ENCODE data around the gene C2orf92.

DNA sequence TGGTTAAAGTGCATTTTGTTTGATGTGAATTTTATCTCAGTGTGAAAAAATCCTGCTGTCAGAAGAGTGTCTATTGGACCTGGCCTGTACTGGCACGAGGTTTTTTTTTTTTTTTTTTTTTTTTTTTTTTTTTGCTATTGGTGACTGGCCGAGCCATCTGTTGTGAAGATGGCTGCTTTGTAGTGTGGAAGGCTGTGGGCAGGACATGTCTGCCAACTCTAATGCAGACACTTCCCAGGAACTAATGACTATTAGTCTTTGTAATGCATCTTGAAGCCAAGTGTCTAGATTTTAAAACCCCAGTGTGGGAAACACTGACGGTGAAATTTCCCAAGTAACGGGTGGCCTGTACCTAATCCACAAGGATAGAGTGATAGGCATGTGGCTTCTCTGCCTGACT lies 78.2 kb downstream of the C2orf92 start:
- TF ChIP-seq ZNF384 (IDR thresholded peaks at IDR 0.05) (no peak), TARDBP (IDR thresholded peaks at IDR 0.05) (no peak), SP1 (IDR thresholded peaks at IDR 0.05) (no peak), SUZ12 (IDR thresholded peaks at IDR 0.05) (no peak), FOXM1 (IDR thresholded peaks at IDR 0.05; ENCODE audit: borderline replicate concordance) (no peak), CTBP1 (IDR thresholded peaks at IDR 0.05; ENCODE audit: borderline replicate concordance) (no peak), FOXA1 (IDR thresholded peaks at IDR 0.05) (no peak), ELF4 (IDR thresholded peaks at IDR 0.05) (no peak), FOXK2 (IDR thresholded peaks at IDR 0.05) (no peak), NFRKB (IDR thresholded peaks at IDR 0.05) (no peak), HDGF (IDR thresholded peaks at IDR 0.05; ENCODE audit: borderline replicate concordance) (no peak)

Measured in HEK293T (cell line).